ENCODE measurements around the gene CDPF1. TPM values are rescaled to one million over a fixed set of nuclear protein-coding genes. Genes with fewer than 3 reads are reported as not detected.

CDPF1 gene
- total RNA-seq, 1 donor from 2014 or later: 11.1 TPM

DNA sequence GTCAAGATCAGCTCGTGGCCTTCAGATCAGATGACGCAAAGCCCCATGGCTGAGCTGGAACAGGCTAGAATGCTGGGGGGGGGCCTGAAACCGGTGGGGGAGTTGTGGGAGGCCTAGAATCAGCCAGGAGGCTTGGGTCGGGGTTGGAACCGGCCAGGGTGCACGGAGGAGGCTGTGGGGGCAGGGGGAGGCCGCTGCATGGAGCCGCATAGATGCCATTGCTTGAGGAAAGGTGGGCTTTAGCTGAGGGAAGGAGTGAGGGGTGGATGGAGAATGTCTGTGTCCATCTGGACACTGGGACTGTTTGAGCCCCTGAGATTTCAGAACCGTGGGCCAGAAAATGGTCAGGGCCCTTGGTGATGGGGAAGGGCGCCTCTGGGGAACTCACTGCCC lies 25.2 kb downstream of the CDPF1 start:
- no peak for DNase-seq (ENCODE audit: extremely low spot score, unreplicated experiment)
- peaks cover 27% of the 10 kb centered on the region for H3K36me3 Mint-ChIP-seq (ENCODE audit: unreplicated experiment)
- peaks cover 5% of the 10 kb centered on the region for H3K4me1 Mint-ChIP-seq (ENCODE audit: unreplicated experiment)
- H3K27ac Mint-ChIP-seq (ENCODE audit: unreplicated experiment): no peak overlapping the region
- no peaks in the 10 kb centered on the region for H3K9me3 Mint-ChIP-seq (ENCODE audit: unreplicated experiment)
- no peak overlapping the region for H3K4me3 Mint-ChIP-seq (ENCODE audit: unreplicated experiment)
- TF ChIP-seq CTCF (IDR thresholded peaks at IDR 0.05): no peak
- no peaks in the 10 kb centered on the region for H3K27me3 Mint-ChIP-seq (ENCODE audit: unreplicated experiment)

DNA sequence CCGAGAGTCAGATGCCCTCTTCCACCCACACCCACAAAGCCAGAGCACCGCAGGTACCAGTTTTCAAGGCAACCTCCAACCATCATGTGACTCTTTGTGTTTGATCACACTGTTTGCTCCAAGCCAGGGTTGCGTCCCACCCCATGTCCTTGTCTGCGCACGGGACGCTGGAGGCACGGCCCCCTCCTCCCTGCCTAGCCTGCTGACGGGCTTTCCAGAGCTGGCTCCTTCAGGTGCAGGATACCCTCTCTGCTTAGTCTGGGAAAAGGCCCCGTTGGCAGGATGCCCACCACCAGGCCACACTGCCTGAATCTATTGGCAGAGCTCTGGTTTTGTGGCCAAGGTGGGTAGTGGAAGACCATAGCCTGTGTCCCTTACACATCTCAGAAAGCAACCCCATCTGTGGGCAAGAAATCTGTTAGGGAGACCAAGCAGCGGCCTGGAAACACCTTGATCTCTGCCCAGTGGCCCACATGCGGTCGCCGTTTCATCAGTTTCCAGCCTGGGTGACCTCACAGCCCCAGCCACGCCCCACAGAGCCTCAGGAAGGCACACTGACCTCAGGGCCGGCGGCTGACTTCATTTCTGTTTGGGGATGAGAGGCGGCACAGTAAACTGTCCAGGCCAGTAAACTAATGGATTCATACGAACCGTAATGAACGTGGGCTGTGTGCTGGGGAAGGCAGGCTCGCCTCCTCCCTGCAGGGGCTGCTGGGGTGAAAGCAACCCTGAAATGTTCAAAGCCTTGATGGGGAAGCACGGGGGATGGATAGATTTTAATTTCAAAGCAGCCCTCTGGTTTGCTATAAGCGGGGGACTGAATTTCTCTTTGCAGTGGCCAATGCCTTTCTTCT lies 25.8 kb downstream of the CDPF1 start:
- no peaks in the 10 kb centered on the region for H3K4me1 Mint-ChIP-seq (ENCODE audit: unreplicated experiment)
- peaks cover 33% of the 10 kb centered on the region for H3K36me3 Mint-ChIP-seq (ENCODE audit: unreplicated experiment)

DNA sequence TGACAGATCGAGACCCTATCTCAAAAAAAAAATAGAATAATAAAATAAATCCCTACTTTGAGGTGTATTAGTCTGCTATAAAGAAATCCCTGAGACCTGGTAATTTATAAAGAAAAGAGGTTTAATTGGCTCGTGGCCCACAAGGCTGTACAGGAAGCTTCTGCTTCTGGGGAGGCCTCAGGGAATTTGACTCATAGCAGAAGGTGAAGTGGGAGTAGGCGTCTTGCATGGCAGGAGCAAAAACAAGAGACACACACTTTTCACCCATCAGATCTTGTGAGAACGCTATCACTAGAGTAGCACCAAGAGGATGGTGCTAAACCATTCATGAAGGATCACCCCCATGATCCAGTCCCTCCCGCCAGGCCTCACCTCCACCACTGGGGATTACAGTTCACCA lies 29.2 kb downstream of the CDPF1 start:
- Mint-ChIP-seq H3K4me3 (ENCODE audit: unreplicated experiment) (no peak overlapping the region), H3K4me1 (ENCODE audit: unreplicated experiment) (no peaks in the 10 kb centered on the region), H3K27ac (ENCODE audit: unreplicated experiment) (no peak overlapping the region), H3K9me3 (ENCODE audit: unreplicated experiment) (no peaks in the 10 kb centered on the region), H3K36me3 (ENCODE audit: unreplicated experiment) (peaks cover 47% of the 10 kb centered on the region), H3K27me3 (ENCODE audit: unreplicated experiment) (no peaks in the 10 kb centered on the region)
- no peak for DNase-seq (ENCODE audit: extremely low spot score, unreplicated experiment)
- TF ChIP-seq CTCF (IDR thresholded peaks at IDR 0.05): no peak

More for the DNA sequence above, 25.8 kb downstream of the CDPF1 start:
- H3K27me3 Mint-ChIP-seq (ENCODE audit: unreplicated experiment): no peaks in the 10 kb centered on the region
- H3K9me3 Mint-ChIP-seq (ENCODE audit: unreplicated experiment): no peaks in the 10 kb centered on the region
- TF ChIP-seq CTCF (IDR thresholded peaks at IDR 0.05): no peak
- H3K4me3 Mint-ChIP-seq (ENCODE audit: unreplicated experiment): no peak overlapping the region
- H3K27ac Mint-ChIP-seq (ENCODE audit: unreplicated experiment): no peak overlapping the region
- no peak for DNase-seq (ENCODE audit: extremely low spot score, unreplicated experiment)

DNA sequence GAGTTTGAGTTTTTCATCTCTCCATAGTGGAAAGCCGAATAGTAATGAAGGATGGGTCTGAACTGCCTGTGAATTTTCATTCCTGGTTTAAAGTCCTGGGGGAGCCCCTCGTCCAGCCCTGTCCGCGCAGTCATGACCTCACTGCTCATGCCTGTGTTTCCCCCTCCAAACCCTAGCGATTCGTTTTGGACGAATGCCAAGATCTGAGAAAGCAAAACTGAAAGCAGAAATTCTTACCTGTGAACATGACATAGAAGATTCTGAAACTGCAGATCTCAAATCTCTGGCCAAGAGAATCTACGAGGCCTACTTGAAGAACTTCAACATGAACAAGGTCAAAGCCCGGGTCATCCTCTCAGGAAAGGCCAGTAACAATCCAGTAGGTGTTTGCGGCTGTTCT lies 30.5 kb downstream of the CDPF1 start:
- no peak overlapping the region for H3K27ac Mint-ChIP-seq (ENCODE audit: unreplicated experiment)
- H3K36me3 Mint-ChIP-seq (ENCODE audit: unreplicated experiment): peaks cover 51% of the 10 kb centered on the region
- no peaks in the 10 kb centered on the region for H3K9me3 Mint-ChIP-seq (ENCODE audit: unreplicated experiment)
- H3K4me3 Mint-ChIP-seq (ENCODE audit: unreplicated experiment): no peak overlapping the region
- no peak for TF ChIP-seq CTCF (IDR thresholded peaks at IDR 0.05)
- H3K4me1 Mint-ChIP-seq (ENCODE audit: unreplicated experiment): no peaks in the 10 kb centered on the region
- H3K27me3 Mint-ChIP-seq (ENCODE audit: unreplicated experiment): no peaks in the 10 kb centered on the region
- no peak for DNase-seq (ENCODE audit: extremely low spot score, unreplicated experiment)

GRCh38 chr22:46214616-46215015 lies 35.5 kb downstream of the CDPF1 start:
- Mint-ChIP-seq H3K4me1 (ENCODE audit: unreplicated experiment) (no peaks in the 10 kb centered on the region), H3K27me3 (ENCODE audit: unreplicated experiment) (no peaks in the 10 kb centered on the region), H3K9me3 (ENCODE audit: unreplicated experiment) (peaks cover 6% of the 10 kb centered on the region), H3K36me3 (ENCODE audit: unreplicated experiment) (peaks cover 62% of the 10 kb centered on the region), H3K4me3 (ENCODE audit: unreplicated experiment) (no peak overlapping the region), H3K27ac (ENCODE audit: unreplicated experiment) (no peak overlapping the region)
- no peak for TF ChIP-seq CTCF (IDR thresholded peaks at IDR 0.05)
- no peak for DNase-seq (ENCODE audit: extremely low spot score, unreplicated experiment)
